PC-9 (cell line): ENCODE measurements around the gene C1QTNF1.

Experiments
- EZH2 ChIP-seq: fragments of 200-600 bp; sonication (generic); IDR thresholded peaks from 2 replicates; pipeline ENCODE4 v1.8.0; 2017; ENCODE audit warnings: antibody characterized with exemption, low read depth
- TF ChIP-seq, protein P1 (sequence below): fragments of 200-600 bp; sonication (generic); conservative IDR thresholded peaks from 2 replicates; pipeline ENCODE4 v1.6.1; 2017; ENCODE audit warnings: mixed run types, antibody characterized with exemption, mild to moderate bottlenecking, moderate library complexity

DNA sequence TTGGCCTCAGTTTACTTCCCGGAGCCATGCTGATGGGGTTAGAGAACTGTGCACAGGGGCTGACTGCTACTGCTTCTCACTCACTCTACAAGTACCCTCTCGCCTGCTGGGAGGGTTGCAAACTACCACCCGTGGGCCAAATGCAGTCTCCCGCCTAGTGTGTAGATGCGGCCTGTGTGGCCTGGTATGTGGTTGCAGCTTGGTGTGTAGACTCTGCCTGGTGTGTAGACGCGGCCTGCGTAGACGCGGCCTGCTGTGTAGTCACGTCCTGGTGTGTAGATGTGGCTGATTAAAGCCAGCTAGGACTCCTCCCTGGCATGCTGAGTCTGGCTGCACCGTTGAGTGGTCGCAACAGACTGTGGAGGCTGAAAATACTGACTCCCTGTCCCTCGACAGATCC lies 21.7 kb upstream of the C1QTNF1 start:
- TF ChIP-seq, protein P1, sequence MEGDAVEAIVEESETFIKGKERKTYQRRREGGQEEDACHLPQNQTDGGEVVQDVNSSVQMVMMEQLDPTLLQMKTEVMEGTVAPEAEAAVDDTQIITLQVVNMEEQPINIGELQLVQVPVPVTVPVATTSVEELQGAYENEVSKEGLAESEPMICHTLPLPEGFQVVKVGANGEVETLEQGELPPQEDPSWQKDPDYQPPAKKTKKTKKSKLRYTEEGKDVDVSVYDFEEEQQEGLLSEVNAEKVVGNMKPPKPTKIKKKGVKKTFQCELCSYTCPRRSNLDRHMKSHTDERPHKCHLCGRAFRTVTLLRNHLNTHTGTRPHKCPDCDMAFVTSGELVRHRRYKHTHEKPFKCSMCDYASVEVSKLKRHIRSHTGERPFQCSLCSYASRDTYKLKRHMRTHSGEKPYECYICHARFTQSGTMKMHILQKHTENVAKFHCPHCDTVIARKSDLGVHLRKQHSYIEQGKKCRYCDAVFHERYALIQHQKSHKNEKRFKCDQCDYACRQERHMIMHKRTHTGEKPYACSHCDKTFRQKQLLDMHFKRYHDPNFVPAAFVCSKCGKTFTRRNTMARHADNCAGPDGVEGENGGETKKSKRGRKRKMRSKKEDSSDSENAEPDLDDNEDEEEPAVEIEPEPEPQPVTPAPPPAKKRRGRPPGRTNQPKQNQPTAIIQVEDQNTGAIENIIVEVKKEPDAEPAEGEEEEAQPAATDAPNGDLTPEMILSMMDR, result no peak
- TF ChIP-seq EZH2, result no peak
